ENCODE data around the gene EPHB3. TPM values are rescaled to one million over a fixed set of nuclear protein-coding genes. Genes with fewer than 3 reads are reported as not detected.

EPHB3 gene
- total RNA-seq, 1 donor from 2014 or later = 13.4 TPM

DNA sequence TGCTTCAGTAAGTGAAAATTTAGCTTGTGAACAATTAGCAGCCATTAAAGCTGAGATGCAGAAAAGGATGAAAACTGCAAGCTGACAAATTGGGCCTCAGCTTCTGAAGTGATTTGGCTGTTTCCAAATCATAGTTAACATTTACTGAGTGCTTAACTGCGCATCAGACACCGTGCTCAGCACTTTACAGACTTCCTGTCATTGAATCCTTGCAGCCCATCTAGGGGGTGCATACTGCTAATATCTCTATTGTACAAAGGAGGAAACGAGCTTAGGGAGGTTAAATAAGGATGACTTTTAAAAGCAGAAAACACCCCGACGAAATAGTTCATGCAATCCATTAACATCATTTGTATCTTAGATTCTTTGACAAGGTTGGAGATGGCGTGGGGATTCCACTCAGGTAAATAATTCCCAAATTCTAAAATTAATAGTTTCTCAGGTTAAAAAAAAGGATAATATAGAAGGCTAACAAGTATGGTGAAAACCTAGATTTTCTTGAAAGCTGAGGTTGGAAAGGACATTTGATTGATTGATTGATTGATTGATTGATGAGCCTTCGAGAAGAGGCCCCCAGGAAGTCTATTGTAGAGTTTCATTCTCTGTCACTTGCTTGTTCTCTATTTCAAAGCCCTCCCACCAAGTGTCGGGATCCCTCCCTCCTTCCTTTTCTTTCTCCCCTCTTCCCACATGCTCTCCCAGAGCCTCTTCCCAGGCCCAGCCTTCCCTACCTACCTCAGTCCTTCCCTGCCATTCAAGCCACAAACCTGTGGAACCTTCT lies 23.5 kb upstream of the EPHB3 start:
- Mint-ChIP-seq H3K36me3 (ENCODE audit: low read depth) (no peaks in the 10 kb centered on the region), H3K4me3 (peak overlapping the region; percentile 18), H3K27me3 (ENCODE audit: low read depth) (peaks cover 82% of the 10 kb centered on the region), H3K4me1 (peaks cover 12% of the 10 kb centered on the region), H3K27ac (ENCODE audit: unreplicated experiment) (no peak overlapping the region), H3K9me3 (no peaks in the 10 kb centered on the region)
- no peak for DNase-seq (ENCODE audit: low read depth, low spot score)
- no peak for TF ChIP-seq CTCF (conservative IDR thresholded peaks at IDR 0.05)

DNA sequence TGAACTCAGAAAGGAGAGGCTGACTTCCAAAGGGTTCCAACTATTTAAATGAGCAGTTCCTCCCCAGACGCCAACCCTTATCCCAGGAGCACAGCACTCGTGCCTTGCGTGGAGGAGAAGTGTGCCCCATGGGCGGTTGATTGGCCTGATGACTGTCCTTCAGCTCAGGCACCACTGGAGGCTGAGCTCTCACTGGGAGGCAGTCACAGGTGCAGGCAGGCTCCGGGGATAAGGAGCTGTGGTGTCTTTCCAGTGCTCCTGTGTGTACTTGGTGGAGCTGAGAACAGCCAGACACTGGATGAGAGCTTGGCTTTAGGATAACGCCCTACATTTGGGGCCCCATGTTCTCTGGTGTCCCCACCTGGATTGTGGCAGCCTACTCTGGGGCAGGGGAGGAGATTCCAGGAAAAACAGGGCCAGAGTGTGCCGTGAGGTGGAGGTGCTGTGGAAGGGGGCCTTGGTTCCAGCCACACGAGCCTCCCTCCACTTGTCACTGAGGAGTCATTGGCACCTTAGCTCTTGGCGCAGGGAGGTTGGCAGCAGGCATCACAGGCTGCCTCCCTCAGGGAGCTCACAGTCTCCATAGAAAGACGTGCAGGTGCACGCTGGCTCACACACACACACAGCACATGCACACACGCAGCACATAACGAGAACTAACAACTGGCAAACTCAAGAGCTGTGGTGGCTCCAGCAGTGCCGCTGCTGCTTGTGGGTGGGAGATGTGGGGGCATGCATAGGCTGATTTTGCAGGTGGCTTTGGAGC lies 22.7 kb upstream of the EPHB3 start:
- Mint-ChIP-seq H3K36me3 (ENCODE audit: low read depth) (no peaks in the 10 kb centered on the region), H3K27ac (ENCODE audit: unreplicated experiment) (no peak overlapping the region), H3K4me3 (peak overlapping the region; percentile 18), H3K4me1 (peaks cover 12% of the 10 kb centered on the region), H3K9me3 (no peaks in the 10 kb centered on the region), H3K27me3 (ENCODE audit: low read depth) (peaks cover 84% of the 10 kb centered on the region)
- no peak for DNase-seq (ENCODE audit: low read depth, low spot score)
- TF ChIP-seq CTCF (conservative IDR thresholded peaks at IDR 0.05) = no peak

DNA sequence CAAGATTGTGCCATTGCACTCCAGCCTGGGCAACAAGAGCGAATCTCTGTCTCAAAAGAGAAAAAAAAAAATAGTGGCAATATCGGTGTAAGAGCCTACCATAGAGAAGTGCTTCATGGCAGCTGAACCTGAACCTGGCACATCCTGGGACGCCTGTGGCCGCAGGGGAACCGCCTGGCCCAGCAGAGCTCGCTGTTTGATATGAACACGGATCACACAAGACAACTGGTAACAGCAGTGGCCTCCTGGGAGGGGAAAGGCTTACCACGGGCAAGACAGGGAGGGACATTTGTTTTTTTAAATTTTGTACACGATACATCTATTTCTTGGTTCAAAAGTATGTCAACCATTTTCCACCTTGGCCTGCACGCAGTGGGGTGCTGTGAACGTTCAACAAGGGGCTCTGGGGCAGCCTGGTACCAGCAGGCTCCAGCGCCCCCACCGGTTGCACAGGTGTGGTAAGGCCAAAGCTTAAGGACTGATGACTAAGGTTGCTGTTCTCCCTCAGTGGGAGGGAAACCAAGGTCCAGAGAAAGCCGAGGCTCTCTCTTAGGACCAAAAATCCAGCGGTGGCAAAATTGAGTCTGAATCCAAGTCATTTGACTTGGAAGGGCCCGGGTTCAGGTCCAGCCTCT lies 21.7 kb upstream of the EPHB3 start:
- H3K4me3 Mint-ChIP-seq = no peak overlapping the region
- no peaks in the 10 kb centered on the region for H3K9me3 Mint-ChIP-seq
- no peak for TF ChIP-seq CTCF (conservative IDR thresholded peaks at IDR 0.05)
- peaks cover 86% of the 10 kb centered on the region for H3K27me3 Mint-ChIP-seq (ENCODE audit: low read depth)
- no peak for DNase-seq (ENCODE audit: low read depth, low spot score)
- no peak overlapping the region for H3K27ac Mint-ChIP-seq (ENCODE audit: unreplicated experiment)
- H3K4me1 Mint-ChIP-seq = peaks cover 12% of the 10 kb centered on the region
- no peaks in the 10 kb centered on the region for H3K36me3 Mint-ChIP-seq (ENCODE audit: low read depth)

DNA sequence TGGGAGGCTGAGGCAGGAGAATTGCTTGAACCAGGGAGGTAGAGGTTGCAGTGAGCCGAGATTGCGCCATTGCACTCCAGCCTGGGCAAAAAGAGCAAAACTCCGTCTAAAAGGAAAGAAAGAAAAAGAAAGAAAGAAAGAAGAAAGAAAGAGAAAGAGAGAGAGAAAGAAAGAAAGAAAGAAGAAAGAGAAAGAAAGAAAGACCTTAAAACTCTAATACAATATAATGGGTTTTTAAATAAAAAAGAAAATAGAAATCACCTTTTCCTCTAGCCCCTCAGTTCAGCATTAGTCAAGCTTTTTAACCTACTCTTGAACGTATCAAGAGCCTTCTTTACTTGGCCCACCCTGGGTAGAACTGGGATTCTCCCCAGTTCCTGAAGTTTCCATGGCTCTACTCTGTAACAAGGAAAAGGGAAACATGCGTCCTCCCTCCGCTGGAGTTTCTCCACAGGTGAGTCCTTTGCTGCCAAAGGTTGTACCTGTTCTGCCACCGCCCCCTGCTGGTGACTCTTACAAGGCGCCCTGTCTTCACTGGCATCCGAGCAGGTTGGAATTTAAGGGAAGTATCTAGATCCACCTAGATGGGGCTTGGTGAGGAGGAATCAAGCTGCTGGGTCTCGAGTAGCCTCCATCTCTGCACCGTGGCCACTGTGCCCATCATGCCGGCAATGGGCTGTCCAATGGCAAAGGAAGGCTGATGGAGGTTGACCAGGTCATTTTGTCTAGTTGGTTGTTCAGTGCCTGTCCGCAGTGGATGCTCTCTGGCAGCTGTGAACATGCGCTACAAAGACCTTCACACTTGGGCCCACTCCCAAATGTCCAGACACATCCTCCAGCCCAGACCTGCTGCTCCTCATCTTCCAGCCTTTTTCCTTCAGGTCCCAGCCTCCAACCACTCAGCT lies 20.6 kb upstream of the EPHB3 start:
- Mint-ChIP-seq H3K4me3 (no peak overlapping the region), H3K4me1 (peaks cover 13% of the 10 kb centered on the region), H3K36me3 (ENCODE audit: low read depth) (no peaks in the 10 kb centered on the region), H3K9me3 (no peaks in the 10 kb centered on the region), H3K27ac (ENCODE audit: unreplicated experiment) (no peak overlapping the region), H3K27me3 (ENCODE audit: low read depth) (peaks cover 87% of the 10 kb centered on the region)
- TF ChIP-seq CTCF (conservative IDR thresholded peaks at IDR 0.05) = peak; percentile 78
- DNase-seq (ENCODE audit: low read depth, low spot score) = no peak
